NCI-H2196 treated with DMSO at 0.1 percent for 48 hours (cell line): ENCODE measurements around the gene CPA4.

Experiments
- DNase-seq: peaks from one replicate; lab custom pipeline; 2025; ENCODE audit not compliant: unreplicated experiment; lab: John Stamatoyannopoulos, UW

CPA4 gene

GRCh38 chr7:130363026-130363847 lies 70.3 kb downstream of the CPA4 start:
- DNase-seq: no peak

GRCh38 chr7:130364451-130364850 lies 71.5 kb downstream of the CPA4 start:
- DNase-seq: no peak

DNA sequence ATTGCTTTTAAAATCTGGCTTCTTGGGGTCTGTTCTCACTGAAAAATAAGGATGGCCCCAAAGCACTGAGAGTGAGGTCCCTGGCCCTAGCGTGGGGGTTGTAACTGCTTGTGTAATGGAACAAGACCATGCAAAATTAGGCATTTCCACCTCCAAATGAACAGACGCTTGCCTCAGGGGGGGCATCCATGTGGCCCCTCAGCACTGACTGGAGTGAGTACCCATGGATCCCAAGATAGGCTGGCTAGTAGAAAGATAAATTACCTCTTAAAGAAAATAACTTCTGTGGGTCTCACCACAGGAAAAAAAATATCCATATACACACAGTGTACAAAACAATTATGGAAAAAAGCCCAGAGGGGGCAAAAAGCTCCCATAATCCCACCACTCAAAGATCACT lies 72.1 kb downstream of the CPA4 start:
- no peak for DNase-seq

DNA sequence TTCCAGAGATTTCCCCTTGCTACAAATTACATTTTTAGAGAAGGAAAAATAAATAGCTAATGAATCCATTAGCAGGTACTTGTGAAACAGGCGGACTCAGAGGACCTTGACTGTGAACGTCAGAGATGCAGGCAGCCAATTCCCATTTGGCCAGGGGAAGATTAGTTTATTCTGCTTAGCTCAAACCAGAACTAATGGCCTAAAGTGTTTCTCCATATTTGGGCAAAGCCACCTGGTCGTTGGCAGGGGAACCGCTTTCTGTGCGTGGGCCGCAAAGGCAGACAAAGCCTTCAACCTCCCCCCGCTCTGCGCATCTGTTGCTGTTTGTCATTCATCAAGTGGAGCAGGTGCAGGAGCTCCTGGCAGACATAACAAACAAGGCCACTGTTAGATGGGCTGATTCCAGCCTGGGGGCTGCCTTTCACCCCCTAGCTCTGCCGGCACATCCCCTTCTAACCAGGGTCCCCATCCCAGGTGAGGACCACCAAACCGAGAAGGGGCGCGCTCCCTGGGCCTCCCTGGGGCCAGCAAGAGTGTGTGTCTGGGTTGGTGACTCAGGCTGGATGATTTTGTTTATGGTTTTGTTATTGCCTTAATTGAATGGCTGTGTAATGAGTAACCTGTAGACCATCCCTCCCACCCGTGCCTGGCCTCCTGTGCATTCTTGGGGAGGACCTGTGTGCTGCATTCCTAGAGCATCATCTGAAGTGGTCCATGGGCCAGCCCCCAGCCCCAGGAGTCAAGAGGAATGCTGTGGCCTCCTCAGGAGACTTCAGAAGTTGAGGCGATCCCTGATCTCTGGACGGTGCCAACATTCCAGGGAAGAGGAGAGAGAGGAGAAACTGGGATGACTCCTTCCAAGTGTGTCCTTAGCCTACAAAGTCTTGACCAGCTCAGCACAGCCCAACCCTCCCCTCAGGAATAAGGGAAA lies 72.8 kb downstream of the CPA4 start:
- peak; percentile 97 for DNase-seq

- DNase-seq: no peak
Observed at GRCh38 chr7:130366564-130366963, 73.6 kb downstream of the CPA4 start.

GRCh38 chr7:130367088-130367755 lies 74.3 kb downstream of the CPA4 start:
- DNase-seq: no peak

- DNase-seq: no peak
Observed at GRCh38 chr7:130367836-130368746, 75.1 kb downstream of the CPA4 start.

DNA sequence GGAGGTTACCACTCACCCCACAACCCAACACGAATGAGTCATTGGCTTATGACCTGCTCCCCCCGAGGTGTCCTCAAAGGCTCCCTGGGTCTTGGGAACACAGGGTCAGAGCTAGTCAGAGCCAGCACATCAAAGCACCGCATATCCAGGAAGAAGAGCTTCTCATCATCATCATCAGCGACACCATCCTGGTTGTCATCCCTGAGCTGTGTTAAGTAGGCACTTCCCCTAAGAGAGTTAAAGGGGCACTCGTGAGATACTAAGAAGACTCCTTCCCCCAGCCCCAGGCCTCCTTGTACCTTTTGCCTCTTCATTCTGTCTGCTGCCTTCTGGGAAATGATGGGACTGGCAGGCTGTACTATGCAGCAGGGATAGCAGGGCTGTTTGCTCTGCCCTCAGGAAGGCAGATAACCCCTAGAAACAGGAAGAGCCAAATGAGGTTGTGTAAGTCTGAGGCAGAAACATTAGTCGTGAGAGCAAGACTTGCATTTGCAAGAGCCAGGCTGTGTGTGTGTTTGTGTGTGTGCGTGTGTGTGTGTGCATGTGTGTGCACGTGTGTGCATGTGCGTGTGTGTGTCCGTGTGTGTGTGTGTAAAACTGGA lies 76.2 kb downstream of the CPA4 start:
- DNase-seq: no peak

- DNase-seq: no peak
Observed at GRCh38 chr7:130369831-130370550, 77.0 kb downstream of the CPA4 start.

- DNase-seq: no peak
Observed at GRCh38 chr7:130371046-130371445, 78.1 kb downstream of the CPA4 start.

DNA sequence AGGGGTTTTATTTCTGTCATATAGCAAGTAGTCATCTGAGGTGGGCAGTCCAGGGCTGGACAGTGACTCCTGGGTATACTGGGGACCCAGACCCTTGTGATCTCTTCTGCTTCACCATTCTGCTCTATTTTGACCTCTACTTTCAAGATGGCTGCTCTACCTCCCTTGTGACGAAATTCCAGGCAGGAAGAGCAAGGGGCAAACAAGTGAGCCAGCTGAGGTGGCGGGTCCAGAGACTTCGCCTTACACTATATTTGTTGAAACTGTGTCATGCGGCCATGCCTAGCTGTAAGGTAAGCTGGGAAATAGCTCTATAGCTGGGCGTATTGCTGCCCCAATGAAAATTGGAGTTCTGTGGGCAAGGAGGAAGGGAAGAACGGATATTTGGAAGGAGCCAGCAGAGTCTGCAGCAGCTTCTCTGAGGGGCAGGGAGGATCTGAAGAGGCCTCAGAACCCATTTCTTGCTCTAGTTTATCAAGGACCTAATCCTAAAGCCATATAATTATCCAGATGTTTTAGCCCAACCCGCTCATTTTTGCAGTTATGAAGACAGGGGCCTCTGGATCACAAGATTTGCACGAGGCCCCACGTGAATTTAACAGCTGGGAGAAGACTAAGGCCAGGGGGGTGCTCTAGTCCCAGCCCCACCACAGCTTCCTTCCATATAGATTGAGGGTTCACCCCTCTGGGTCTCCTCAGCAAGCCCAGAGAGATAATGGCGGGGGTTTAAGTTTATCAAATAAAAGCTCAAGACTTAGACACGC lies 79.6 kb downstream of the CPA4 start:
- DNase-seq: no peak
